Epithelial cell of proximal tubule (primary cell): ENCODE data around the gene APOBR. TPM values are rescaled to one million over a fixed set of nuclear protein-coding genes. Genes with fewer than 3 reads are reported as not detected.

Source experiments
- DNase-seq: peaks from one replicate; pipeline ENCODE4 v3.0.0-alpha.2; 2011; ENCODE audit warnings: low read depth
- H3K4me3 ChIP-seq: 2 replicates; pipeline ENCODE4 v1.5.1; 2011; ENCODE audit warnings: low read depth, mild to moderate bottlenecking, low read length
- CTCF ChIP-seq: conservative IDR thresholded peaks from 2 replicates; pipeline ENCODE4 v1.5.1; 2012; ENCODE audit warnings: low read depth, mild to moderate bottlenecking, low read length
- total RNA-seq: library from RNA; depleted of rRNA; stranded (reverse); fragments of >200 nt; gene quantifications from 2 replicates; pipeline ENCODE4 v1.2.3, GENCODE V29; 2015

APOBR gene
- total RNA-seq, 1 donor from 2014 or later = not detected

DNA sequence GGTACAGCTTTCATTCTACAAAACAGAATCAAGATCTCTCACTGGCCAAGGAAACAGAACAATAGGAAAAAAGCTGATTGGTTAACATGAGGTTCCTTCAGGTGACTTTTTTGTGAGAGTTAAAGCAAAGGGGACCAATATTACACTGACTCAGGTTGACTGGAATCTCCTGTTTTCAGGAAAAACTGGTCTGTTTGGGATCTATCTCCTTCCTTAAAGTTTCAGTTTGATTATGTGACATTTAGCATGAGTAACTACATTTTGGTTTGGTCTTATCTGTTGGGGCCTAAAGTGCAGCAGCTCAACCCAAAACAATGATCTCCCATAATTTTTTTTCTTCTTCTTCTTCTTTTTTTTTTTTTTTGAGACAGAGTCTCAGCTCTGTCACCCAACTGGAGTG is 34.7 kb downstream of the APOBR start:
- no peak for DNase-seq
- no peak for TF ChIP-seq CTCF
- no peak overlapping the region for H3K4me3 ChIP-seq

GRCh38 chr16:28531777-28532744 is 37.6 kb downstream of the APOBR start:
- H3K4me3 ChIP-seq = no peak overlapping the region
- no peak for DNase-seq
- no peak for TF ChIP-seq CTCF

DNA sequence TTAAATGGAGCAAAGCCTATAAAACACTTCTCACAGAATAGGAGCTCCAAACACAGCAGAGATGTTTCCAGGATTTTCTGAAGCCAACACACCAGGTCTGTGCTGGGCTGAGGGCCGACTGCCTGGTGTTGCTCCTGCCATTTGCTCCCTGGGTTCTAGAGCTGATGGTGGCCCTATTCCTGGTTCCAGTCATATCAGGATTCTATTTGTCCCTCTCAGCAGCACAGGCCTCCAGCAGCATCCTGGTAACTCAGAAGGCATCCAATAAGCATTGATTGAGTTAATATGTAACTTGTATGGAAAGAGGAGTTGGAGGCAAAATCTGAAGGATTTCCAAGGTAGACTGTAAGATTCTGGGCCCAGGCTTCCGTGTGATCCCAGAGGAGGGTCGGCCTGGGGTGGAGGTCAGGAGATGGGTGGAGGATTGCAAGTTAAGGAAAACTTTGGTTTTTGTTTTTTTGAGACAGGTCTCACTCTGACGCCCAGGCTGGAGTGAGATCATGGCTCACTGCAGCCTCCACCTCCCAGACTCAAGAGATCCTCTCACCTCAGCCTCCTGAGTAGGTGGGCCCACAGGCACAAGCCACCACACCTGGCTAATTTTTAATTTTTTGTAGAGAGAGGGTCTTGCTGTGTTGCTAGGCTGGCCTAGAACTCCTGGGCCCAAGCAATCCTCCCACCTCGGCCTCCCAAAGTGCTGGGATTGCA is 38.7 kb downstream of the APOBR start:
- TF ChIP-seq CTCF = no peak
- no peak for DNase-seq
- H3K4me3 ChIP-seq = no peak overlapping the region

DNA sequence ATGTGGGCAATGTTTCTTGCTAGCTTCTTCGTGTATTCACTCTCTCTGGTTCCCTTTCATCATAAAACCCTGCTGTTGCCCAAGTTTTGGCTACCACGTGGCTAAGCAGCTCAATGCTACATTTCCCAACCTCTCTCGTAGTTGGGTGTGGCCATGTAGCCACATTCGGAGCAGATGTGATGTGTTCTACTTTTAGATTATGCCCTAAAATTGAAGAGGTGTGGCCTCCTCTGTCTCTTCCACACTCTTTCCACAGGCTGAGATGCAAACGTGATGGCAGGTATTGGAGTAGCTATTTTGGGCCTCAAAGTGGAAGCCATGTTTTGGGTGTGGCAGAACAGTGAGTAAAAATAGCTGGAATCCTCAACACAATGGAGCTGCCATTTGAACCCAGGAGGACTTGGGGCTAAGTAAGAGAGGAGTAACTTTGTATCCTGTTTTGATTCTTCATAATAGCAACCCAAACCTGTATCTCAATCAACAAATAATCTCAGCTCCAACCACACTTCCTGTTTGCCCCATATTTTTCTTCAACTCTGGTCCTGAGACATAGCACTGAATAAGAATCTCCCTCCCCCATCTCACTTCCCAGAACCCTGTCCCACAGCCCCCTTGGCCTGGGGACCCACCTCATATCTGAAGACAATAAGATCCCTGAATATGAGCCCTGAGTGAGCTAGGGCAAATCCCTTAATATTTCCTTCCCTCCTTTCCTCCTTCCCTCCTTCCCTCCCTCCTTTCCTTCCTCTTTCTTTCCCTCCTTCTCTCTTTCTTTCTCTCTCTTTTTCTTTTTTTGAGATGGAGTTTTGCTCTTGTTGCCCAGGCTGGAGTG is 40.3 kb downstream of the APOBR start:
- TF ChIP-seq CTCF = no peak
- no peak for DNase-seq
- no peak overlapping the region for H3K4me3 ChIP-seq

DNA sequence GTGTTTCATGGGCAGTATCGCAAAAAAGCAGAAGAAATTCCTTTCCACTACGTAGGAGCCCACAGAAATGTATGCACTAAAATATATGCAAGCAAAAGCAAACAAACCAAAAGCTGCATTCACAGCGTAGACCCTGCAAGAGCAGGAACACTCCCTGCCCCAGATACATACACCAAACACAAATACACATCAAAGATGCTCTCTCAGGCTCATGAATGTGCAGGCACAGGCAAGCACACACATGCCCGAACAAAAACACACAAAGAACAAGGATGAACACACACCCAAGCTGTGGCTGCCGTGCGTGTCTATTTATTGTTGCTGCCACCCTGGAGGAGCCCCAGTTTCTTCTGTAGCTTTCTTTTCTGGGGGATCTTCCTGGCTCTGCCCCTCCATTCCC is 42.6 kb downstream of the APOBR start:
- no peak for DNase-seq
- peak overlapping the region; percentile 60 for H3K4me3 ChIP-seq
- TF ChIP-seq CTCF = no peak

DNA sequence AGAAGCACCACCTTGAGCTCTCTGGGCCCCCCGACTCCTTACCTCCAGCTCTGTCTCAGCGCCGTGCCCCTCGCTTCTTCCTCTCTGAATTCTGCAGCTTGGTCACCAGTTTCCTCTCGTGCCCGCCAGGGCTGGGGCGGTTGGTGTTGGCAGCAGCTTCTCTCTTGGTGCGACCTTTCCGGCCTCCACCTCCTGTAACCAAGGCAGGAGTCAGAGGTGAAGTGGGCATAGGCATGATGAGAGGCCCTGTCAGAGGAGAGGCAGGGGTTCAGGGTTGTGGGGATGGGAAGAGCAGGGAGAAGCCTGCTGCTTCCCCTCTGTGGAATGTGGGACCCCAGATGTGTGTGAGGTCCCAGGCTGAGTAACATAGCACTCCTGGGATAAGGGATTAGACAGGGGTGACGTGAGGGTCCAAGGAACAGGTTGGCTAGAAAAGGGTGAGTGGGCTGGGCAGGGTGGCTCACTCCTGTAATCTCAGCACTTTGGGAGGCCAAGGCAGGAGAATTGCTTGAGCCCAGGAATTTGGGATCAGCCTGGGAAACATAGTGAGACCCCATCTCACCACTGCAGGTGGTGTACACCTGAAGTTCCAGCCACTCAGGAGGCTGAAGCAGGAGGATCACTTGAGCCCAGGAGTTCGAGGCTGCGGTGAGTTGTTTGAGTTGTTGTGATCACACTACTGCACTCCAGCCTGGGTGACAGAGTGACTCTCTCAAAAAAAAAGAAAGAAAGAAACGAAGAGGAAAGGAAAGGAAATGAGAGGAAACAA is 43.7 kb downstream of the APOBR start:
- H3K4me3 ChIP-seq = peak overlapping the region; percentile 60
- DNase-seq = no peak
- TF ChIP-seq CTCF = no peak
